NT2/D1 (cell line): ENCODE measurements around the gene C10orf71.

Experiments
- SUZ12 ChIP-seq: IDR thresholded peaks from 2 replicates; pipeline ENCODE4 v1.6.1; 2011; ENCODE audit not compliant: insufficient read length, insufficient read depth; ENCODE audit errors: extremely low read depth
- YY1 ChIP-seq: IDR thresholded peaks from 2 replicates; pipeline ENCODE4 v1.6.1; 2011; ENCODE audit not compliant: insufficient read length, insufficient read depth
- ZNF274 ChIP-seq: IDR thresholded peaks from 2 replicates; pipeline ENCODE4 v1.6.1; 2011; ENCODE audit warnings: mild to moderate bottlenecking, low read depth, low read length

DNA sequence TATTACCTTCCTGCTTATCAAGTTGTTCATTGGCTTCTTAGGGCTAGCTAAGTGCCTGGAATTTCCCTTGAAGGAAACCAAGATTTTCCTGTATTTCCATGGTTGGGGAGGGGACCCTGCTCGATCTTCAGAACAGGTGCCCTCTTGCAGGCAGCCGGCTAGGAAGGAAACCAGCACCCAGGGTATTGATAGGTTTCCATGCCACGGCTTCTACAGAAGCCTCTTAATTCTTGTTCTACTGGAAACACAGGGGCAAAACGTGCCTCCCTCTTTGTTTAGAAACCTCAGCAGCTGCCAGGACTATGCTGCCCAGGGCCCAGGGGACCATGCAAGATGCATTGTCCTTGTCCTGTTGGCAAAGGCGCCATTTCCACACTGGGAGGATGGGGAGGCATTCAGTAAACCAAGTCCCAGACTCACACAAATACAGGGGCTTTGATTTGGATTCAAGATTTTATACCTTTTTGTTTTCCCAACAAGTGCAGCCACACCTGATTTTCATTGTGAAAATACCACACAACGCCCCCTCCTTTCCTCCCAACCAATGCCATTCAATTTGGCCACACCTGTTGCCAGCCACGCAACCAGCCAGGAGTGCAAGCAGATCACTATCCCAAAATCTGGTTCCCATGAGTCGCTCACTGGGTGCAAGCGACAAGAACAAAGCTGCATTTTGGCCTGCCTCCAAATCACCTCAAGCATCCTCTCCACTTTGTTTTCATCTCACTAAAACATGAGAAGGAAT lies 29.6 kb downstream of the C10orf71 start:
- TF ChIP-seq ZNF274 (no peak), SUZ12 (no peak), YY1 (no peak)
